NCI-H146 (cell line): ENCODE measurements around the gene CRMP1.
"Not testable (repeated sequence)": the region's sequence is repeated elsewhere in the genome, so short reads cannot be mapped to it uniquely, and the experiment has no call there.

ENCODE experiments used
- DNase-seq: peaks from one replicate; lab custom pipeline; 2025; lab: John Stamatoyannopoulos, UW

Gene CRMP1

GRCh38 chr4:5856362-5856761 lies 36.5 kb downstream of the CRMP1 start:
- not testable (repeated sequence) for DNase-seq

DNA sequence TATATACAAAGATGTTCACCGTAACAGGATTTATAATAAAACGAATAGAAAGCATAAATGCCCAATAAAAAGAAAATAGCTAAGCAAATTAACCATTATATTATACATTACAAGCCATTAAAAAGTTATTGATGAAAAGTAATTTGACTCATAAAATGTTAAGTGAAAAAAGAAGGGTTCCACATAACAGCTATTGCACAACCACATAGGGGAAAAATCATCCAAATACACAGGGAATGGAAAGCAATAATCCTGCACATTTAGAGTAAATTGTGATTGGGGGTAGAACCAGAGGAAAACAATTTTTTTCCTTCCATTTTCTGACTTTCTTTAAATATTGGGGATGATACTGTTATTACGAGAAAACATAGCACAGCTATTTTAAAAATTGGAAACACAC lies 38.0 kb downstream of the CRMP1 start:
- DNase-seq: no peak

- DNase-seq: no peak
These were observed 40.2 kb downstream of the CRMP1 start for GRCh38 chr4:5852523-5853202.

DNA sequence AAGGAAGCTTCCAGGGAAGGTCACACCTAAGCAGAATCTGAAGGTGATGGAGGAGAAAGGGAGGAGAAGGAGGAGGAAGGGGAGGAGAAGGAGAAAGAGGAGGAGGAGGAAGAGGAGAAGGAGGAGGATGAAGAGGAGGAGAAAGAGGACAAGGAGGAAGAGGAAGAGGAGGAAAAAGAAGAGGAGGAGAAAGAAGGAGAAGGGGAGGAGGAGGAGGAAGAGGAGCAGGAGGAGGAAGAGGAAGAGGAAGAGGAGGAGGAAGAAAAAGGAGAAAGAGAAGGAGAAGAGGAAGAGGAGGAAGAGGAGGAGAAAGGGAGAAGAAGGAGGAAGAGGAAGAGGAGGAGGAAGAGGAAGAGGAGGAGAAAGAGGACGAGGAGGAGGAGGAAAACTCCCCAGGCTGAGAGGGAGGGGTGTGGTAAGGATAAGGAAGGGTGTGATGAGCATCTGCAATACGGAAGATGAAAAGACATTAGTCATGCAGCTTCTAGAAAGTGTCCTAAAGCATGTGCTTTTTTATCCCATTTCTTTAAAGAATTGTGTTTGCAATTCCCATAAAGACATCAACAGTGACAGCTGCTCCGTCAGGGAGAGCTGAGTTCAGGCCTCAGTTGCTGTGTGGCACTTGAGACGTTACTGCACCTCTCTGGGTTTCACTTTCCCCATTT lies 41.1 kb downstream of the CRMP1 start:
- DNase-seq: no peak

- DNase-seq: no peak
These were observed 47.6 kb downstream of the CRMP1 start for GRCh38 chr4:5845035-5845905.

- no peak for DNase-seq
These were observed 49.0 kb downstream of the CRMP1 start for GRCh38 chr4:5843573-5844530.

- no peak for DNase-seq
These were observed 50.4 kb downstream of the CRMP1 start for GRCh38 chr4:5842456-5842855.

- peak; percentile 39 for DNase-seq
These were observed 52.9 kb downstream of the CRMP1 start for GRCh38 chr4:5839751-5840674.

DNA sequence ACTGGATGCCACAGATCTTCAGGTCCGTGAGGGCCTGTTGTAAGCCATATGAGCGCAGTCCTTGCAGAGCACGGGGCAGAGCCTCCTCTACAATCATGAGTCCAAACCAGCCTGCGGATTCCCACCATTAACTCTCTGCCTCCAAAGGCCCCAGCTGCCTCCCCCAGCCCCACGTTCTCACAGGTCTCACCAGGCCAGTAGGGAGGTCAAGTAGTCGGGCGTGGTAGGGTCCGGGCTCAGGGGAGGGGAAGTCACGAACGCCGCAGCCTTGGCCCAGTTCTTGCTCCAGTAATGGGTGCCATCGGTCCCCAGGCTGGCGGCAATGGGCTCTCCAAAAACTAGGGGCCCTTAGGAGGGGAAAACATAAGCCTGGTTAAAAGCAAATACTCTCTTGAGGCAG lies 53.6 kb downstream of the CRMP1 start:
- DNase-seq: no peak

DNA sequence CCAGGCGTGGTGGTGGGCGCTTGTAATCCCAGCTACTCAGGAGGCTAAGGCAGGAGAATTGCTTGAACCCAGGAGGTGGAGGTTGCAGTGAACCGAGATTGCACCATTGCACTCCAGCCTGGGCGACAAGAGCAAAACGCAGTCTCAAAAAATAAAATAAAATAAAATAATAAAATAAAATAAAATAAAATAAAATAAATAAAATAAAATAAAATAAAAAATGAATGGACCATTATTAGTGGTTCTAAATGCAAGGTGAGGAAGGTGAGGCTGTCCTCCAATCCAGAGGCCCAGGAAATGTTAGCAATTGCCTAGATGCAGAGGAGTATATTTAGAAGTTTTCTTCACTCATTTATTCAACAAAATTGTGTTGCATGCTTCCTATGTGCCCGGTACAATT lies 55.4 kb downstream of the CRMP1 start:
- DNase-seq: not testable (repeated sequence)

- no peak for DNase-seq
These were observed 55.9 kb downstream of the CRMP1 start for GRCh38 chr4:5836943-5837342.

GRCh38 chr4:5828005-5828391 lies 64.9 kb downstream of the CRMP1 start:
- DNase-seq: no peak

DNA sequence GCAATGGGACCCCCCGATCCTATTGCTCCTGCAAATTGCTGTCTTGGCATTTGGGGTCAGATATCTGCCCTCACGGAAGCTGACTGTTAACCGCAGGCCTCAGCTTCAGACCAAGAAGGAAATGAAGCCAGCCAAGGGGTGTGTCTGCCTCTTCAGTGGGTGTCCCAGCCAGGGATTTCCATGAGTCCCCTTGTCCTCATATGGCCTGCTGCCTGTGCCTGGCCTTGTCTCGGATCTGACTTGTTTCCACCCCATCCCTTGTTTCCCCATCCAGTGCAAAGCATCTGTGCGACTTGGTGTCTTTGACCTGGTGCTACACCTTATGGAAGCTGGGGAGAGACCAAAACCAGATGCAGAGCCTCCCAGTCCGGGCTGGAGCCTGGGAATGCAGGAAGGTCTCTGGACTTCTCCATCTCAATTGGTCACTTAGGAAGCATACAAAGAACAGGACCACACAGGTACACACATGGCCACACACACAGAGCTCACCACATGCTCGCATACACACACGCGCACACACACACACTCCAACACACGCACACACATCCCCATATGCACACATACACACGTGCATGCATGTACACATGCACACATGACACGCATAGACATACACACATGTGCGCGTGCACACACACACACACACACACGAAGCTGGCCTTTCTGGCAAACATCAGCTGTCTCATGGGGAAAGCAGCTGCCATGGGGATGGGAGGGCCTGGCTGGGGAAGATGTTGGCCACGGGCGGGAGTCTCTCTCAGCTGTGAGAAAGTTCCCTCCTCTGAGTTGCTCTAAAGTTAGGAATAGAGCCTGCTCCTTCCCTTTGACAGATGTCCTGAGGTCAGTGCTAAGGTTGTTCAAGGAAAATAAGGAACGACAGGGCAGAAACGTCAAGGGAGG lies 65.5 kb downstream of the CRMP1 start:
- DNase-seq: no peak

DNA sequence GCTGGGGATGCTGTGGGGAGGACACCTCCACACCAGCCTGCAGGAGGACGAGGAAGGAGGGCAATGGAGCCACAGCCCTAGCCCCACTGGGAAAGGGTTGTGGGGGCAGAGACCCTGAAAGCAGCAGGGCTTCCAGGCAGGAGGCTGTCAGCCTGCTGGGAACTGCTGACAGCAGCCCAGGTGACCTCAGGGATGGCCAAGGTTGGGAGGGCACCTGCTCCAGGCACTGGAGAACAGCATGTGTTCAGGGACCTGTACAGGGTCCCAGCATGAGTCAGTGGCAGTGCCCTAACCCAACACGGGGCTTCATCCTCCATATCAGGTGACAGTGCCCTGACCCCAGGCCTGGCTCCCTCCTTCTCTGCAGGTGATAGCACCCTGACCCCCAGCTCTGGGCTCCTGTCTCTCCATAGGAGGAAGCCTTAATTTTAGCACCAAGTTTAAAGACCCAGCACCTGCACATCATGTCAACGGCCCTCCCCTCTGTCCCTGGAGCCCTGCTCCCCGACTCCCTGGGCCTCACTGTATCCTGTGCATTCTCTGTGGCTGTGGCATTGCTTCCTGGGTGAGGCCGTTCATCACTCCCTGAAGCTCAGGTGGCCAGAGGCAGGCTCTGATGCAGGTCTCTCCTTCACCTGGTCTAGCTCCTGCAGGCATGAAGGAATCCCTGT lies 66.3 kb downstream of the CRMP1 start:
- DNase-seq: no peak

- no peak for DNase-seq
These were observed 67.4 kb downstream of the CRMP1 start for GRCh38 chr4:5825321-5826041.

- no peak for DNase-seq
These were observed 68.3 kb downstream of the CRMP1 start for GRCh38 chr4:5824635-5825034.

DNA sequence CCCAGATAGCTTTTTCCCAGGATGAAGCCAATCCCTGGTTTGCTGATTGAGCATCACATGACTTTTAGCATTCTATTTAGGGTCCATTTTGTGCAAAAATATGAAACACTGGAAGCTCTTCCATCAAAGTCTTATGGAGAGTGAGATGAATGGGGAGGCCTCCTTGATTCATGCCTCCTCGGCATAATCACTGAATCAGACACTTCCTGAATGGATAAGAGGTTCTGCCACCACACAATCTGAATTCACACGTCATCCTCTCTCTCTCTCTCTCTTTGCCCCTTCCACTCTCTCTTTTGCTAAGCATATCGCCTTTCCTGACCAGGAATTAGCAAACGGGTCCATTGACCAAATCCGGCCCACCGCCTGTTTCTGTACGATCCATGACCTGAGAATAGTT lies 68.7 kb downstream of the CRMP1 start:
- DNase-seq: no peak

DNA sequence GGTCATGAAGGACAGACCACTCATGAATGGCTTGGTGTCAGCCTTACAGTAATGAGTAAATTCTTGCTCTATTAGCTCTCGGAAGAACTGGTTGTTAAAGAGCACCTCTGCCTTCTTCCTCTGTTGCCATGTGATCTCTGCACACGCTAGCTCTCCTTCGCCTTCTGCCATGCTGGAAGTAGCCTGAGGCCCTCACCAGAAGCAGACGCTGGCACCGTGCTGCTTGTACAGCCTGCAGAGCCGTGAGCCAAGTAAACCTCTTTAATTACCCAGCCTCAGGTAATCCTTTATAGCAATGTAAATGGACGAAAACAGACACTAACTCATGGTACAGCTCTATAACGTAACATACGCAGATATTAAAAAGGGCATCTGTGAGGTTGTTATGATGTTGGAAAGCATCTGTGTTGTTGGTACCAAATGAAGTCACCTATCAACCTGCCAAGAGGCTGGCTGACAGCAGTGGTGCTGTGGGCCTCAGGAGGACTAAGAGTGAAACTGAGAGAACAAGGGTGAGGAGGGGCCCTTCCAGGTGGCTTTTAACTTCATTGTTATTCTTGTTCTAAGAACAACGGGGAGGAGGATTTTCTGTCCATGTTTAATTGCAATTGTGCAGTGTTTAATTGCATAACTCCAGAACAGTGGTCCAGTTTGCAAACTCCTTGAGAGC lies 69.2 kb downstream of the CRMP1 start:
- DNase-seq: no peak
